Measurements from ENCODE around the gene CNTN4. TPM values are rescaled to one million over a fixed set of nuclear protein-coding genes. Genes with fewer than 3 reads are reported as not detected.

CNTN4 gene
- total RNA-seq, 1 experiment from 2014 or later, result 0.12 TPM

DNA sequence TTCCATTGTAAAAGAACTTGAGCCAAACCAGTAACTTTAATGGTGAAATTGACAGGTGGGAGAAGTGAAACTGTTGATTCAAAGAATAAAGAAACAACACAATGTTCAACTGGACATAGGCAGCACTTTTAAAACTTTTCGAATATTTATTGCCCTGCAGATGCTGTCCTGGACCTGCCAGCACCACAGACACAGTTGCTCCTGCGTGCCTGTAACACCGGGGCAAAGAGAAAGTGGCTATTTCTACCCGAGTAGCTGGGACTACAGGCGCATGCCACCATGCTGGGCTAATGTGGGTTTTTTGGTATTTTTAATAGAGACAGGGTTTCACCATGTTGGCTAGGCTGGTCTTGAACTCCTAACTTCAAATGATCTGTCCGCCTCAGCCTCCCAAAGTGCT lies 1004.1 kb downstream of the CNTN4 start:
- ChIA-PET CTCF (no interaction called here), POLR2A (no interaction called here)
- no TSS peak for BruUV-seq (replicated peaks)
- Mint-ChIP-seq H3K36me3 (ENCODE audit: insufficient read depth, unreplicated experiment) (no peaks in the 10 kb centered on the region), H3K27ac (ENCODE audit: low read depth, unreplicated experiment) (no peak overlapping the region), H3K4me1 (ENCODE audit: insufficient read depth, unreplicated experiment) (no peaks in the 10 kb centered on the region), H3K4me3 (ENCODE audit: unreplicated experiment) (no peak overlapping the region), H3K9me3 (ENCODE audit: unreplicated experiment) (no peaks in the 10 kb centered on the region), H3K27me3 (ENCODE audit: insufficient read depth, unreplicated experiment) (peaks cover 15% of the 10 kb centered on the region)
- intact Hi-C loops (cut with micrococcal nuclease), result no loop called here
- no peak for DNase-seq (ENCODE audit: unreplicated experiment)
- TF ChIP-seq, protein P1, sequence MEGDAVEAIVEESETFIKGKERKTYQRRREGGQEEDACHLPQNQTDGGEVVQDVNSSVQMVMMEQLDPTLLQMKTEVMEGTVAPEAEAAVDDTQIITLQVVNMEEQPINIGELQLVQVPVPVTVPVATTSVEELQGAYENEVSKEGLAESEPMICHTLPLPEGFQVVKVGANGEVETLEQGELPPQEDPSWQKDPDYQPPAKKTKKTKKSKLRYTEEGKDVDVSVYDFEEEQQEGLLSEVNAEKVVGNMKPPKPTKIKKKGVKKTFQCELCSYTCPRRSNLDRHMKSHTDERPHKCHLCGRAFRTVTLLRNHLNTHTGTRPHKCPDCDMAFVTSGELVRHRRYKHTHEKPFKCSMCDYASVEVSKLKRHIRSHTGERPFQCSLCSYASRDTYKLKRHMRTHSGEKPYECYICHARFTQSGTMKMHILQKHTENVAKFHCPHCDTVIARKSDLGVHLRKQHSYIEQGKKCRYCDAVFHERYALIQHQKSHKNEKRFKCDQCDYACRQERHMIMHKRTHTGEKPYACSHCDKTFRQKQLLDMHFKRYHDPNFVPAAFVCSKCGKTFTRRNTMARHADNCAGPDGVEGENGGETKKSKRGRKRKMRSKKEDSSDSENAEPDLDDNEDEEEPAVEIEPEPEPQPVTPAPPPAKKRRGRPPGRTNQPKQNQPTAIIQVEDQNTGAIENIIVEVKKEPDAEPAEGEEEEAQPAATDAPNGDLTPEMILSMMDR (IDR thresholded peaks at IDR 0.05; ENCODE audit: unreplicated experiment), result no peak

DNA sequence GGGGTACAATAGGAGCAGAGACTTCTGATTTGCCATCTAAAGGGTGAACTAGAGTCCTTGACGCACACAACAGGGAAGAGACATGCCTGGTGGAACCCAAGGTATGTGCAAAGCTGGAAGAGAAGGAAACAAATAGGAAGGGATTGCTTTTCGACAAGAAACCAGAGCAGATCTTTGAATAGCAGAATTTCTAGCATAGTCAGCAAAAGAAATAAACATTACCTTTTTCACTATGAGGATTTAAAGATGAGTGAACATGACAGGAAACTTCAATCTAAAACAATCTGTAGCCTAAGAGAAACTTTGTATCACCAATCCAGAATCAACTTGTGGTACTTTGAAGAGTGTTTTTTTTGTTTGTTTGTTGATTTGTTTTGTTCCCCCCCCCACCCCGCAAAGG lies 1006.6 kb downstream of the CNTN4 start:
- Mint-ChIP-seq H3K4me1 (ENCODE audit: insufficient read depth, unreplicated experiment) (no peaks in the 10 kb centered on the region), H3K36me3 (ENCODE audit: insufficient read depth, unreplicated experiment) (no peaks in the 10 kb centered on the region), H3K4me3 (ENCODE audit: unreplicated experiment) (no peak overlapping the region), H3K27me3 (ENCODE audit: insufficient read depth, unreplicated experiment) (peaks cover 15% of the 10 kb centered on the region), H3K27ac (ENCODE audit: low read depth, unreplicated experiment) (no peak overlapping the region), H3K9me3 (ENCODE audit: unreplicated experiment) (no peaks in the 10 kb centered on the region)
- CTCF ChIA-PET, result no interaction called here
- POLR2A ChIA-PET, result no interaction called here
- TF ChIP-seq, protein P1 (IDR thresholded peaks at IDR 0.05; ENCODE audit: unreplicated experiment), result no peak
- no TSS peak for BruUV-seq (replicated peaks)
- intact Hi-C loops (cut with micrococcal nuclease), result no loop called here
- no peak for DNase-seq (ENCODE audit: unreplicated experiment)

DNA sequence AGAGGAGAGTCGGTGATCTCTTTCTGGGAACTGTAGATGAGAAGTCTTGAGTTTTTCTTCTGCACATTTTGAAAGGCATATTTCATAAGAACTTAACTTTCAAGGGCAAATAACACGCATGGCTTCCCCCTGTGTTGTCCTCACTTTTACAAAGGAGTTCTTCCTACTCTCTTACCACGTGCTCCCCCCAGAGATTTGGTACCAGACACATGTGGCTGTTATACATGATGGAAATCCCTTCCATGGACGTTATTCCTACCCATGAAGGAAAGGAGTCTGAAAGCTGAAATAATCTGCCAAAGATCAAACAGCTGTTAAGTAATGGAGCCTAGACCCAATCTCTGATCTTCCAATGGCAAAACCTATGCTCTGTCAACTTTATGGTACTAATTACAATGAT lies 1007.1 kb downstream of the CNTN4 start:
- TF ChIP-seq, protein P1 (IDR thresholded peaks at IDR 0.05; ENCODE audit: unreplicated experiment), result no peak
- no peak for DNase-seq (ENCODE audit: unreplicated experiment)
- Mint-ChIP-seq H3K36me3 (ENCODE audit: insufficient read depth, unreplicated experiment) (no peaks in the 10 kb centered on the region), H3K4me3 (ENCODE audit: unreplicated experiment) (no peak overlapping the region), H3K4me1 (ENCODE audit: insufficient read depth, unreplicated experiment) (no peaks in the 10 kb centered on the region), H3K9me3 (ENCODE audit: unreplicated experiment) (no peaks in the 10 kb centered on the region), H3K27ac (ENCODE audit: low read depth, unreplicated experiment) (no peak overlapping the region), H3K27me3 (ENCODE audit: insufficient read depth, unreplicated experiment) (peaks cover 15% of the 10 kb centered on the region)
- POLR2A ChIA-PET, result no interaction called here
- intact Hi-C loops (cut with micrococcal nuclease), result no loop called here
- no TSS peak for BruUV-seq (replicated peaks)
- CTCF ChIA-PET, result no interaction called here

DNA sequence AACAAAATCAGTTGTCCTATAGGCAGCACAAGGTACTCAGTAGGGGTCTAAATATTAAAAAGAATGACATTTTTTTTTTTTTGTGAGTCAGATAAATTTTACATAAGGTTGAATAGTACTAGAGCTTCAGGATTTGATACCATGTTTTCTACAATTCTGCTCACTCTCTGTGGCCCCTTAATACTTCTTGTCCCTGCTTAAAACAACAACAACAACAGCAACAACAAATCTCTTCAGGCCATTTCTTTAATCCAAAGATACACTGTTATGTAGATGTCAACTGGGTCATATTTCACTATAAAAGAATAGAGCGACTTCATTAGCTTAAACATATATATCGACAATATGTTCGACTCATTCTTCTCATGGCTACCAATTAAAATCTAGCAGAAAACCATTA lies 1008.5 kb downstream of the CNTN4 start:
- Mint-ChIP-seq H3K9me3 (ENCODE audit: unreplicated experiment) (no peaks in the 10 kb centered on the region), H3K27ac (ENCODE audit: low read depth, unreplicated experiment) (no peak overlapping the region), H3K4me1 (ENCODE audit: insufficient read depth, unreplicated experiment) (no peaks in the 10 kb centered on the region), H3K36me3 (ENCODE audit: insufficient read depth, unreplicated experiment) (no peaks in the 10 kb centered on the region), H3K27me3 (ENCODE audit: insufficient read depth, unreplicated experiment) (peaks cover 15% of the 10 kb centered on the region), H3K4me3 (ENCODE audit: unreplicated experiment) (no peak overlapping the region)
- POLR2A ChIA-PET, result interaction anchor here (1.1 to 1.6 kb wide), 2 partner anchors 12 to 13 kb away, joined by 3 read pairs; no protein-coding TSS in a partner anchor
- CTCF ChIA-PET, result interaction anchor here (0.6 kb wide), 1 partner anchor 39 kb away, joined by 3 read pairs; no protein-coding TSS in a partner anchor
- no TSS peak for BruUV-seq (replicated peaks)
- no peak for DNase-seq (ENCODE audit: unreplicated experiment)
- intact Hi-C loops (cut with micrococcal nuclease), result no loop called here
- TF ChIP-seq, protein P1 (IDR thresholded peaks at IDR 0.05; ENCODE audit: unreplicated experiment), result no peak
